Muscle layer of duodenum (tissue), 2 donors: ENCODE measurements around the gene TMEM234.

ENCODE experiments used
- H3K27ac ChIP-seq: one replicate; pipeline ENCODE4 v1.7.0; 2013; ENCODE audit warnings: mild to moderate bottlenecking, low read length
- H3K27me3 ChIP-seq: one replicate; pipeline ENCODE4 v1.7.0; 2013; ENCODE audit warnings: low read depth, mild to moderate bottlenecking, control low read depth, low read length
- H3K36me3 ChIP-seq, 2 donors: one replicate each; pipeline ENCODE4 v1.7.0; 2013; ENCODE audit warnings: low read length in 2 of 2, control low read depth in 1 of 2, mild to moderate bottlenecking in 1 of 2; ENCODE audit not compliant: insufficient read depth in 2 of 2, control insufficient read depth in 1 of 2
- H3K4me1 ChIP-seq, 2 donors: one replicate each; pipeline ENCODE4 v1.7.0; 2013; ENCODE audit warnings: low read length in 2 of 2, mild to moderate bottlenecking in 2 of 2, control low read depth in 1 of 2, moderate library complexity in 1 of 2; ENCODE audit not compliant: insufficient read depth in 2 of 2, control insufficient read depth in 1 of 2
- H3K4me3 ChIP-seq, 2 donors: one replicate each; pipeline ENCODE4 v1.7.0; 2013; ENCODE audit warnings: low read length in 2 of 2, low read depth in 1 of 2, mild to moderate bottlenecking in 1 of 2
- H3K9me3 ChIP-seq, 2 donors: one replicate each; pipeline ENCODE4 v1.7.0; 2013; ENCODE audit warnings: low read length in 2 of 2, control low read depth in 1 of 2, mild to moderate bottlenecking in 1 of 2; ENCODE audit not compliant: control insufficient read depth in 1 of 2
- donor health status: healthy.

TMEM234 gene

GRCh38 chr1:32208891-32209328 lies 13.2 kb downstream of the TMEM234 start, which contains the start of gene DCDC2B:
Gene DCDC2B (plus strand): TSS chr1:32209089. CDS start chr1:32209094, 5 bp downstream.
- Histone ChIP-seq H3K9me3 (no peaks in the 10 kb centered on the region), H3K27ac (no peak within 1 kb of the TSS), H3K27me3 (no peaks in the 10 kb centered on the region), H3K4me1 (peaks cover 7 to 18% of the 10 kb centered on the region in 2 donors), H3K36me3 (no peaks in the 10 kb centered on the region), H3K4me3 (no peak within 1 kb of the TSS)

DNA sequence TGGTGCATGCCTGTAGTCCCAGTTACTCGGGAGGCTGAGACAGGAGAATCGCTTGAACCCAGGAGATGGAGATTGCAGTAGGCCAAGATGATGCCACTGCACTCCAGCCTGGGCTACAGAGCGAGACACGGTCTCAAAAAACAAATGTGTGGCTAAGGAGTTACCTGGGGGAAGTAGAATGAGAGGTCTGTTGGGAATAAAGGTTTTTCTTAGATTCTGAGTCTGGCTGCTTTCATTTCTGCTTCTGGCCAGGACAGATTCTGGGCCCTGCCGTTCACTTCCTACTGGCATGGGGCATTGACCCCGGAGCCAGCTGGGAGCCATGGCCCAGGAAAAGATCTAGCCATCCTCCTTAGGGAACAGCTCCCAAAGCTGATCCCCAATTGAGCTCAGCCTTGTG lies 13.7 kb downstream of the TMEM234 start:
- Histone ChIP-seq H3K9me3 (no peaks in the 10 kb centered on the region), H3K27me3 (no peaks in the 10 kb centered on the region), H3K36me3 (no peaks in the 10 kb centered on the region), H3K4me3 (no peak overlapping the region), H3K4me1 (peaks cover 7 to 18% of the 10 kb centered on the region in 2 donors), H3K27ac (no peak overlapping the region)

GRCh38 chr1:32205401-32206370 lies 16.5 kb downstream of the TMEM234 start, which contains the start of gene IQCC:
Gene IQCC (plus strand): TSS chr1:32205671. CDS start chr1:32205682, 11 bp downstream.
- H3K36me3 ChIP-seq, result no peaks in the 10 kb centered on the region
- peaks cover 7 to 32% of the 10 kb centered on the region in 2 donors for H3K4me1 ChIP-seq
- H3K4me3 ChIP-seq, result peak within 1 kb of the TSS; percentile 74 to 79
- H3K27me3 ChIP-seq, result no peaks in the 10 kb centered on the region
- H3K9me3 ChIP-seq, result no peaks in the 10 kb centered on the region
- no peak within 1 kb of the TSS for H3K27ac ChIP-seq

- Histone ChIP-seq H3K4me3 (peak overlapping the region; percentile 74 to 79), H3K4me1 (peaks cover 9 to 34% of the 10 kb centered on the region in 2 donors), H3K27me3 (no peaks in the 10 kb centered on the region), H3K9me3 (no peaks in the 10 kb centered on the region), H3K27ac (no peak overlapping the region), H3K36me3 (no peaks in the 10 kb centered on the region)
Measured at GRCh38 chr1:32204943-32205361, 17.2 kb downstream of the TMEM234 start.

DNA sequence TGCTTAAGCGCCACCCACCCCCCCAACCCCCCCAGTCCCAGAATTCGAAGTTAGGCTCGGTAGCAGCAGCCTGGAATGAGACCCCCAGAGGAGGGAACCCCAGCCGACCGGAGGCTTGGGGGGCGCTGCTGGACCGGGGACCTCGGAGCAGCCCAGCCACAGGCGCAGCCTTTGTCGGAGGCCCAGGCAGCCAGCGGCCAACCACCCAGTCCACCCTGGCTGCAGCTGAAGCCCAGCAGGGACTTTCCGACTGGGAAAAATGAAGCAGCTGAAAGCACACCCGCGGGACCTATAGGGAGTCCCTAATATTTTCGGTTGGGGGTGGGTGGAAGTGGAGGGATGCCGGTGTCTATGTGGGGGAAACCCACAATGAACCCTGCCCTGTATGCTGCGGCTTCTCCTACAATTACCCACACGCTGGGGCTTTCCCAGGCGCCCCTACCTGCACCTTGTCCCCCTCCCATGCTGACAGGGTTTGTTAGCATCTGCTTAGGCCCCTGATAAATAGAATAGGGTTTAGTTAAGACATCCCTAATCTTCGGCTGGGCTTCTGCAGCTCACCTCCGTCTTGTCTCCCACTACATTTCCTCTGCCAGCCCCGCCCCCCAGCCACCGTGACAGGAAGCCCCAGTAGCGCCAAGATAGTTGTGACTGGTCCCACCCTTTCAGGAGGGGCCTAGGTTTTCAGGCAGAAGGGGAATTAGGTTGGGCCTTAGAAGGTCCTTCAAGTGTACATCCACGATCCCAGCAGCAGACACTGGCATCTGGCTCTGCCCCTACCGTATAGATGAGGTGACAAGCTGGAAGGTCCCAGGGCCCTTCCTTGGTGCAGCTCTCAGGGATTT lies 20.9 kb downstream of the TMEM234 start:
- Histone ChIP-seq H3K4me1 (peaks cover 11 to 42% of the 10 kb centered on the region in 2 donors), H3K9me3 (no peaks in the 10 kb centered on the region), H3K4me3 (peak overlapping the region; percentile 82 to 86), H3K36me3 (peaks cover 13% of the 10 kb centered on the region in 2 donors), H3K27me3 (no peaks in the 10 kb centered on the region), H3K27ac (peak overlapping the region; percentile 45)

DNA sequence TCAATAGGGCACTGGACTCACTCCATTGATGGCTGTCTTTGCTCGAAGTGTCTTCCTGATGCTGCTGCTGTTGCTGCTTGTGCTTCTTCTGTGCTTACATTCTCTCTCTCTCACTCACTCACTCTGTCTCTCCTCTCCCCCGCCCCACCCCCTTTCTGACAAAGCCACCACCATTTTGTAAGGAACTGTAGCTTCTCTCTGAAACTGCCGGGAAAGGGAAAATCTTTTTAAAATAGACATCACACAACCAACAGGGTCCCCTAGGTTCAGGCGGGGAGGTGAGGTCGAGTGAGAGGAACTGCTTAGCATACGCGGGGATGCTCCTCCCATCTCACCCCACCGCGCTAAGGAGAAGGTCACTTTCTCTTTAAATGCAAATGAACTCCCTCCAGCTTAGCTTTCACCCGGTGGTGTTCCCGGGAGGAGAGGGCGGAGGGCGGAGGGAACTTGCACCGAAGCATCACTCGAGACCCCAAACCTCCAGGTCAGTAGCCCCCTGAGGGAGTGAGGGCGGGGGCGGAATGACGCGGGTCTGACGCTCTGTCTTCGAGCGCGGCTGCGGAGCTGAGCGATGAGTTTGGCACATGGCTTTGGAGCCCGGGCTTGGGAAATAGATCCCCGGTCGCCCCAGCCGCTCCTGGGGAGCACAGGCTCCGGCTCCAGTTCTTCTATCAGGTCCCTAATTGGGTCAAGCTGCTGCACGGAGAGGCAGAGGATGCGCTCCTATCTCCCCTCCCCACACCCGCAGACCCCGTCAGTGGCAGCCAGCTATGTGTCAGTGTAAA lies 21.7 kb downstream of the TMEM234 start, which contains the start of gene CCDC28B:
Gene CCDC28B (plus strand): TSS at position 370 of the 785 bp plus-strand sequence. CDS start 1,341 bp downstream, outside the sequence.
- Histone ChIP-seq H3K27ac (peak within 1 kb of the TSS; percentile 84), H3K36me3 (peaks cover 19 to 20% of the 10 kb centered on the region in 2 donors), H3K4me1 (peaks cover 9 to 36% of the 10 kb centered on the region in 2 donors)

GRCh38 chr1:32199717-32200072 lies 22.5 kb downstream of the TMEM234 start:
- Histone ChIP-seq H3K27me3 (no peaks in the 10 kb centered on the region), H3K9me3 (no peaks in the 10 kb centered on the region), H3K4me3 (peak overlapping the region; percentile 82 to 86), H3K36me3 (peaks cover 26 to 28% of the 10 kb centered on the region in 2 donors), H3K27ac (no peak overlapping the region), H3K4me1 (peaks cover 6 to 31% of the 10 kb centered on the region in 2 donors)

More for the DNA sequence above, 21.7 kb downstream of the TMEM234 start, which contains the start of gene CCDC28B:
- Histone ChIP-seq H3K4me3 (peak within 1 kb of the TSS; percentile 82 to 86), H3K27me3 (no peaks in the 10 kb centered on the region), H3K9me3 (no peaks in the 10 kb centered on the region)

GRCh38 chr1:32199043-32199716 lies 23.0 kb downstream of the TMEM234 start:
- Histone ChIP-seq H3K9me3 (no peaks in the 10 kb centered on the region), H3K36me3 (peaks cover 31 to 33% of the 10 kb centered on the region in 2 donors), H3K27ac (no peak overlapping the region), H3K4me3 (peak overlapping the region; percentile 82 to 86), H3K4me1 (peaks cover 6 to 27% of the 10 kb centered on the region in 2 donors), H3K27me3 (no peaks in the 10 kb centered on the region)

DNA sequence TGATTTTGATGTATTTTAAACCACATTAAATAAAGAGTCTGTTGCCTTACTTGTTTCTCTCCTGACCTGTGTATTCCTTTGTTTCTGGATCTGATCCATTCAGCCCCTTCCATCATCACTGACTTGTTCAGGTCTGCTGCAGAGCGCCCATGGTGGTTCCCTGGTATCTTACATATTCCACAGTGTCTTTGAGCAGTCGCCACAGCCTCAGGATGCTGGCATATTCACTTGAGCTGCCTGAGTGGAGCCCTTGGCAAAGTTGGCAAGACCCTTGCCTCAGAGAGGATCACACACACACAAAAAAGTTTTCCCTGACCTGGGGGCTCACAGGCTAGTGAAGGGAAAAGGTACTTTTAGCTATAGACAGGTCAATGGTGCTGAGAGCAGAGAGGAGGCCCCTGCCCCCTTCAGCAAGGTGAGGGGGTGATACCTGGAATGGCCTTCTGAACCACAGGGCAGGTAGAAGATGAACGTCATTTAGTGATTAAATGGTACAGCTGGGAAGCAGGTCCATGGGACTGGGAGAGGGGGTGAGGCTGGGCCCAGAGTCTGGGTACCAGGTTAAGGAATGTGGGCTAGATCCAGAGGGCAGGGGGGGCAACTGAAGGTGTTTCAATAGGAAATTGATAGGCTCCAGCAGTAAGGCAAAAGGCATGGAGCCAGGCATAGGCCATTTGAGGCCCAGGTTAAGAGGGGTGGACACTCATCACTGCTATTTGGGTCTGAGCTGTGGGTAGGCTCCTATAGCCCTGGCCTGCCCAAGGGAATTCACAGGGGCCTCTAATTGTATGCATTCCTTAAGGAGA lies 23.7 kb downstream of the TMEM234 start:
- peaks cover 6 to 27% of the 10 kb centered on the region in 2 donors for H3K4me1 ChIP-seq
- H3K9me3 ChIP-seq, result no peaks in the 10 kb centered on the region
- no peaks in the 10 kb centered on the region for H3K27me3 ChIP-seq
- no peak overlapping the region for H3K27ac ChIP-seq
- H3K4me3 ChIP-seq, result no peak overlapping the region
- H3K36me3 ChIP-seq, result peaks cover 38 to 39% of the 10 kb centered on the region in 2 donors
